ENCODE results near the gene SLC6A18.
"Not testable (repeated sequence)": the region's sequence is repeated elsewhere in the genome, so short reads cannot be mapped to it uniquely, and the experiment has no call there.

Gene SLC6A18

GRCh38 chr5:1259806-1260480, 34.8 kb downstream of the SLC6A18 start:
- DNase-seq: no peak

- DNase-seq: no peak
These were observed 36.5 kb downstream of the SLC6A18 start for GRCh38 chr5:1261643-1262042.

- no peak for DNase-seq
These were observed 37.2 kb downstream of the SLC6A18 start for GRCh38 chr5:1262381-1262780.

GRCh38 chr5:1264211-1264610, 39.0 kb downstream of the SLC6A18 start:
- no peak for DNase-seq

GRCh38 chr5:1265026-1265425, 39.8 kb downstream of the SLC6A18 start:
- DNase-seq: no peak

GRCh38 chr5:1265461-1266455, 40.6 kb downstream of the SLC6A18 start:
- no peak for DNase-seq

- no peak for DNase-seq
These were observed 41.6 kb downstream of the SLC6A18 start for GRCh38 chr5:1266791-1267190.

- not testable (repeated sequence) for DNase-seq
These were observed 42.3 kb downstream of the SLC6A18 start for GRCh38 chr5:1267464-1267863.

- DNase-seq: no peak
These were observed 42.9 kb downstream of the SLC6A18 start for GRCh38 chr5:1268056-1268455.

GRCh38 chr5:1268666-1269065, 43.5 kb downstream of the SLC6A18 start:
- peak; percentile 69 for DNase-seq

GRCh38 chr5:1270426-1270825, 45.2 kb downstream of the SLC6A18 start:
- no peak for DNase-seq

- DNase-seq: no peak
These were observed 46.0 kb downstream of the SLC6A18 start for GRCh38 chr5:1270933-1271914.

GRCh38 chr5:1272201-1272600, 47.0 kb downstream of the SLC6A18 start:
- DNase-seq: no peak

- no peak for DNase-seq
These were observed 48.6 kb downstream of the SLC6A18 start for GRCh38 chr5:1273745-1274144.

GRCh38 chr5:1274471-1274870, 49.3 kb downstream of the SLC6A18 start:
- no peak for DNase-seq

GRCh38 chr5:1275397-1276391, 50.5 kb downstream of the SLC6A18 start:
- not testable (repeated sequence) for DNase-seq

GRCh38 chr5:1276930-1277329, 51.7 kb downstream of the SLC6A18 start:
- no peak for DNase-seq

GRCh38 chr5:1277331-1277730, 52.1 kb downstream of the SLC6A18 start:
- no peak for DNase-seq

GRCh38 chr5:1277781-1278180, 52.6 kb downstream of the SLC6A18 start:
- DNase-seq: no peak

- no peak for DNase-seq
These were observed 53.0 kb downstream of the SLC6A18 start for GRCh38 chr5:1278216-1278615.

- no peak for DNase-seq
These were observed 53.7 kb downstream of the SLC6A18 start for GRCh38 chr5:1278656-1279442.
